ENCODE measurements around the gene GADL1.

Gene GADL1

DNA sequence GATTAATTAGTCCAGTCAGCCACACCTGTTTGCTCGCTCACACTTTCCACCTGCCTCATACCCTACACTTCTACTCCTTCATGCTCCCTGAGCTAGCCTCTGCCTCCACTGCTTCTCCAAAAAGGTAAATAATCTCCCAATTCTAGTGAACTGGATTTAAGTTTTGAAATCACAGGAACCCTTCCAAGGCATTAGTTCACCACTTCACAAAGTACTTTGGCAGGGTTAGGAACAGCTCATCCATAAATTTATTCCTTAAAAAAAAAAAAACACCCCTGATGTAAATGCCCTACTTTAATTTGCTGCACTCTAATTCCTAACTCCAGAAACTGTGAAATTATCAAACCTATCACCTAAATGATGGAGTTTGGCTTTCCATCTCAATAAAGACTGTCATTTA lies 58.3 kb downstream of the GADL1 start:
- Histone ChIP-seq H3K4me1 (ENCODE audit: low read length) (no peaks in the 10 kb centered on the region), H3K9me2 (replicated peaks; ENCODE audit: insufficient read depth, low read length) (no peaks in the 10 kb centered on the region), H3K4me2 (ENCODE audit: low read depth, low read length) (no peak overlapping the region), H2AFZ (ENCODE audit: low read length) (no peak overlapping the region), H3K27me3 (replicated peaks; ENCODE audit: insufficient read depth, low read length) (no peaks in the 10 kb centered on the region), H3K4me3 (ENCODE audit: low read length) (no peak overlapping the region), H3K9ac (ENCODE audit: low read length) (no peak overlapping the region), H4K20me1 (ENCODE audit: insufficient read depth, low read length) (no peaks in the 10 kb centered on the region), H3F3A (ENCODE audit: insufficient read depth, low read length) (no peaks in the 10 kb centered on the region), H3K27ac (ENCODE audit: low read length) (no peak overlapping the region), H3K9me3 (replicated peaks; ENCODE audit: insufficient read depth, low read length) (no peaks in the 10 kb centered on the region), H3K79me2 (ENCODE audit: low read length) (no peaks in the 10 kb centered on the region), H3K36me3 (replicated peaks; ENCODE audit: insufficient read depth, low read length) (no peaks in the 10 kb centered on the region)
- TF ChIP-seq EZH2phosphoT487 (IDR thresholded peaks at IDR 0.05; ENCODE audit: low read length) (no peak), CTCF (IDR thresholded peaks at IDR 0.05; ENCODE audit: low read length) (no peak), EZH2 (optimal IDR thresholded peaks at IDR 0.05; ENCODE audit: low read depth, low read length) (no peak)
- no peak for DNase-seq

GRCh38 chr3:30835667-30836066 lies 58.8 kb downstream of the GADL1 start:
- no peaks in the 10 kb centered on the region for H3K9me3 ChIP-seq (replicated peaks; ENCODE audit: insufficient read depth, low read length)
- H3K36me3 ChIP-seq (replicated peaks; ENCODE audit: insufficient read depth, low read length) = no peaks in the 10 kb centered on the region
- no peak overlapping the region for H3K9ac ChIP-seq (ENCODE audit: low read length)
- no peaks in the 10 kb centered on the region for H3K79me2 ChIP-seq (ENCODE audit: low read length)
- H3K9me2 ChIP-seq (replicated peaks; ENCODE audit: insufficient read depth, low read length) = no peaks in the 10 kb centered on the region
- no peak for TF ChIP-seq EZH2 (optimal IDR thresholded peaks at IDR 0.05; ENCODE audit: low read depth, low read length)
- TF ChIP-seq CTCF (IDR thresholded peaks at IDR 0.05; ENCODE audit: low read length) = no peak
- no peak for TF ChIP-seq EZH2phosphoT487 (IDR thresholded peaks at IDR 0.05; ENCODE audit: low read length)
- DNase-seq = no peak
- no peaks in the 10 kb centered on the region for H3F3A ChIP-seq (ENCODE audit: insufficient read depth, low read length)
- no peak overlapping the region for H3K27ac ChIP-seq (ENCODE audit: low read length)
- no peak overlapping the region for H2AFZ ChIP-seq (ENCODE audit: low read length)
- no peaks in the 10 kb centered on the region for H3K4me1 ChIP-seq (ENCODE audit: low read length)
- H3K27me3 ChIP-seq (replicated peaks; ENCODE audit: insufficient read depth, low read length) = no peaks in the 10 kb centered on the region
- H3K4me3 ChIP-seq (ENCODE audit: low read length) = no peak overlapping the region
- no peaks in the 10 kb centered on the region for H4K20me1 ChIP-seq (ENCODE audit: insufficient read depth, low read length)
- H3K4me2 ChIP-seq (ENCODE audit: low read depth, low read length) = no peak overlapping the region

GRCh38 chr3:30832961-30833575 lies 61.4 kb downstream of the GADL1 start:
- Histone ChIP-seq H3K9me3 (replicated peaks; ENCODE audit: insufficient read depth, low read length) (no peaks in the 10 kb centered on the region), H3K4me3 (ENCODE audit: low read length) (no peak overlapping the region), H3K27ac (ENCODE audit: low read length) (no peak overlapping the region), H3K4me1 (ENCODE audit: low read length) (no peaks in the 10 kb centered on the region), H3K9me2 (replicated peaks; ENCODE audit: insufficient read depth, low read length) (no peaks in the 10 kb centered on the region), H3K27me3 (replicated peaks; ENCODE audit: insufficient read depth, low read length) (no peaks in the 10 kb centered on the region), H3K36me3 (replicated peaks; ENCODE audit: insufficient read depth, low read length) (no peaks in the 10 kb centered on the region), H4K20me1 (ENCODE audit: insufficient read depth, low read length) (no peaks in the 10 kb centered on the region), H2AFZ (ENCODE audit: low read length) (no peak overlapping the region), H3K79me2 (ENCODE audit: low read length) (no peaks in the 10 kb centered on the region), H3K4me2 (ENCODE audit: low read depth, low read length) (no peak overlapping the region), H3K9ac (ENCODE audit: low read length) (no peak overlapping the region), H3F3A (ENCODE audit: insufficient read depth, low read length) (no peaks in the 10 kb centered on the region)
- TF ChIP-seq EZH2phosphoT487 (IDR thresholded peaks at IDR 0.05; ENCODE audit: low read length) (no peak), CTCF (IDR thresholded peaks at IDR 0.05; ENCODE audit: low read length) (no peak), EZH2 (optimal IDR thresholded peaks at IDR 0.05; ENCODE audit: low read depth, low read length) (no peak)
- no peak for DNase-seq
